ENCODE data around the gene KRT8. TPM values are rescaled to one million over a fixed set of nuclear protein-coding genes. Genes with fewer than 3 reads are reported as not detected.
A peak's percentile ranks its signal among the peaks of the same experiment; 100 is the strongest.

KRT8 gene
- total and polyA plus RNA-seq, 2 of the 13 experiments (the other 11 are each of a cell fraction or from before 2014, with no cell fraction given), result 498 to 718 TPM

DNA sequence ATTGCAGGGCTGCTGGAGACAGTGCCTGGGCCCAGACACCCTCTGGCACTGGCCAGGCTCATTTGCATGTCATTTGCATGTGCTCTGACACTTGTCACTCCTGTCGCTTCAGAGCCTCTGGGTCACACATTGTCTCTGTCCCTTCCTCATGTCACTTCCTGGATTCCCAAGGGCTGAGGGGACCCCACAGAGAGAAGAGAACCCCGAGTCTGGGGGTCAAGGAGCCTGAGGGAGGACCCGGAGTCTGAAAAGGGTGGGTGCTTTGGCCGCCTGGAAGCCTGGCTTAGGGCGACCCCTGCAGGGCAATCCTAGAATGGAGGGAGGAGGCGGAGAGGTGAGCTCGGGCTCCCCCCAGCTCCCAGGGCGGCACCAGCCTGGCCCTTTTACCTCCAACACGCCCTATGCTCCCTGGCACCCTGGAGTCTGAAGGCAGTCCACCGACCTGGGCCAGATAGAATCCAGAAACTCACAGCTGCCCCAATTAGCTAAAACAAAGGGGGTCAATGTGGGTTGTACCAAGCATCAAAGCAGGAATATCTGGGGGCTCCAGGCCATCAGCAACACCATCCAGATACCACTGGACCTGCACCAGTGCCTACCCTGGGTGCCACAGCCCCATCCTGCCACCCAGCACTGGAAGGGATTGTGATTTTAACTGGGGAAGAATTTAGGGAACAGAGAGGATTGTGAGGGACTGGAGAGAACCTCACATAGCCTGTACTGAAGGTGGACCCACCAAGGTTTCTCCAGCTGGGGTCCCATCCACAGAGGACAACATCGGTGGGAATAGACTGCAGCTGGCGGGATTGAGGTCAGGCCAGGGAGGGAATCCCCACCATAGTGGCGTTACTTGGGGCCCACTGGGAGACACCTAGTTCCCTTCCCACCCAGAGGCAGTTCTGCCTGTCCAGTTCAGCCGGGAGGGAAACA is 34.2 kb downstream of the KRT8 start:
- BruUV-seq (replicated peaks), result no TSS peak
- TF ChIP-seq ZNF350 (CRISPR knock-in tag; IDR thresholded peaks at IDR 0.05; ENCODE audit: borderline replicate concordance, low read depth), result 0 out of 2 replicates have a peak, but pooled peaks have one; percentile 51
- no peak for TF ChIP-seq ZNF256 (CRISPR knock-in tag; conservative IDR thresholded peaks at IDR 0.05)
- TF ChIP-seq, protein P1, sequence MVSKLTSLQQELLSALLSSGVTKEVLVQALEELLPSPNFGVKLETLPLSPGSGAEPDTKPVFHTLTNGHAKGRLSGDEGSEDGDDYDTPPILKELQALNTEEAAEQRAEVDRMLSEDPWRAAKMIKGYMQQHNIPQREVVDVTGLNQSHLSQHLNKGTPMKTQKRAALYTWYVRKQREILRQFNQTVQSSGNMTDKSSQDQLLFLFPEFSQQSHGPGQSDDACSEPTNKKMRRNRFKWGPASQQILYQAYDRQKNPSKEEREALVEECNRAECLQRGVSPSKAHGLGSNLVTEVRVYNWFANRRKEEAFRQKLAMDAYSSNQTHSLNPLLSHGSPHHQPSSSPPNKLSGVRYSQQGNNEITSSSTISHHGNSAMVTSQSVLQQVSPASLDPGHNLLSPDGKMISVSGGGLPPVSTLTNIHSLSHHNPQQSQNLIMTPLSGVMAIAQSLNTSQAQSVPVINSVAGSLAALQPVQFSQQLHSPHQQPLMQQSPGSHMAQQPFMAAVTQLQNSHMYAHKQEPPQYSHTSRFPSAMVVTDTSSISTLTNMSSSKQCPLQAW (CRISPR knock-in tag; IDR thresholded peaks at IDR 0.05), result no peak
- TF ChIP-seq ZNF484 (CRISPR knock-in tag; IDR thresholded peaks at IDR 0.05; ENCODE audit: borderline replicate concordance, low read depth), result no peak
- TF ChIP-seq MAFF (IDR thresholded peaks at IDR 0.05; ENCODE audit: low read depth, low read length), result no peak
- TF ChIP-seq, protein P2, sequence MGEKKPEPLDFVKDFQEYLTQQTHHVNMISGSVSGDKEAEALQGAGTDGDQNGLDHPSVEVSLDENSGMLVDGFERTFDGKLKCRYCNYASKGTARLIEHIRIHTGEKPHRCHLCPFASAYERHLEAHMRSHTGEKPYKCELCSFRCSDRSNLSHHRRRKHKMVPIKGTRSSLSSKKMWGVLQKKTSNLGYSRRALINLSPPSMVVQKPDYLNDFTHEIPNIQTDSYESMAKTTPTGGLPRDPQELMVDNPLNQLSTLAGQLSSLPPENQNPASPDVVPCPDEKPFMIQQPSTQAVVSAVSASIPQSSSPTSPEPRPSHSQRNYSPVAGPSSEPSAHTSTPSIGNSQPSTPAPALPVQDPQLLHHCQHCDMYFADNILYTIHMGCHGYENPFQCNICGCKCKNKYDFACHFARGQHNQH (CRISPR knock-in tag; IDR thresholded peaks at IDR 0.05), result peak; percentile 18; the same call in 1 of the 2 replicates
- no peak for TF ChIP-seq CBFB (CRISPR knock-in tag; IDR thresholded peaks at IDR 0.05)
- peak; percentile 83 for TF ChIP-seq STAG1 (CRISPR knock-in tag; IDR thresholded peaks at IDR 0.05)
- TF ChIP-seq, protein P3, sequence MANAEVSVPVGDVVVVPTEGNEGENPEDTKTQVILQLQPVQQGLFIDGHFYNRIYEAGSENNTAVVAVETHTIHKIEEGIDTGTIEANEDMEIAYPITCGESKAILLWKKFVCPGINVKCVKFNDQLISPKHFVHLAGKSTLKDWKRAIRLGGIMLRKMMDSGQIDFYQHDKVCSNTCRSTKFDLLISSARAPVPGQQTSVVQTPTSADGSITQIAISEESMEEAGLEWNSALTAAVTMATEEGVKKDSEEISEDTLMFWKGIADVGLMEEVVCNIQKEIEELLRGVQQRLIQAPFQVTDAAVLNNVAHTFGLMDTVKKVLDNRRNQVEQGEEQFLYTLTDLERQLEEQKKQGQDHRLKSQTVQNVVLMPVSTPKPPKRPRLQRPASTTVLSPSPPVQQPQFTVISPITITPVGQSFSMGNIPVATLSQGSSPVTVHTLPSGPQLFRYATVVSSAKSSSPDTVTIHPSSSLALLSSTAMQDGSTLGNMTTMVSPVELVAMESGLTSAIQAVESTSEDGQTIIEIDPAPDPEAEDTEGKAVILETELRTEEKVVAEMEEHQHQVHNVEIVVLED (CRISPR knock-in tag; IDR thresholded peaks at IDR 0.05; ENCODE audit: borderline replicate concordance), result no peak
- TF ChIP-seq FOXC1 (CRISPR knock-in tag; IDR thresholded peaks at IDR 0.05; ENCODE audit: borderline replicate concordance), result 0 out of 2 replicates have a peak, but pooled peaks have one; percentile 29
- TF ChIP-seq ZMYM4 (CRISPR knock-in tag; IDR thresholded peaks at IDR 0.05), result no peak
- TF ChIP-seq, protein P4, sequence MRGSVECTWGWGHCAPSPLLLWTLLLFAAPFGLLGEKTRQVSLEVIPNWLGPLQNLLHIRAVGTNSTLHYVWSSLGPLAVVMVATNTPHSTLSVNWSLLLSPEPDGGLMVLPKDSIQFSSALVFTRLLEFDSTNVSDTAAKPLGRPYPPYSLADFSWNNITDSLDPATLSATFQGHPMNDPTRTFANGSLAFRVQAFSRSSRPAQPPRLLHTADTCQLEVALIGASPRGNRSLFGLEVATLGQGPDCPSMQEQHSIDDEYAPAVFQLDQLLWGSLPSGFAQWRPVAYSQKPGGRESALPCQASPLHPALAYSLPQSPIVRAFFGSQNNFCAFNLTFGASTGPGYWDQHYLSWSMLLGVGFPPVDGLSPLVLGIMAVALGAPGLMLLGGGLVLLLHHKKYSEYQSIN (CRISPR knock-in tag; IDR thresholded peaks at IDR 0.05; ENCODE audit: borderline replicate concordance), result no peak
- TF ChIP-seq RAD21 (CRISPR knock-in tag; IDR thresholded peaks at IDR 0.05), result peak; percentile 91
- 0 out of 2 replicates have a peak, but pooled peaks have one; percentile 25 for TF ChIP-seq ZNF782 (CRISPR knock-in tag; IDR thresholded peaks at IDR 0.05; ENCODE audit: borderline replicate concordance)
- TF ChIP-seq, protein P5, sequence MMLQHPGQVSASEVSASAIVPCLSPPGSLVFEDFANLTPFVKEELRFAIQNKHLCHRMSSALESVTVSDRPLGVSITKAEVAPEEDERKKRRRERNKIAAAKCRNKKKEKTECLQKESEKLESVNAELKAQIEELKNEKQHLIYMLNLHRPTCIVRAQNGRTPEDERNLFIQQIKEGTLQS (CRISPR knock-in tag; IDR thresholded peaks at IDR 0.05), result no peak

More for the DNA sequence above, 34.2 kb downstream of the KRT8 start:
- H3K79me2 ChIP-seq (ENCODE audit: insufficient read depth, low read length), result no peaks in the 10 kb centered on the region
- intact Hi-C loops (cut with micrococcal nuclease; ENCODE audit: unreplicated experiment), result loop anchor here (2.0 kb wide), 1 partner anchor 288 kb away; no protein-coding TSS in a partner anchor
- ChIA-PET CTCF (ENCODE audit: low intra/inter-chr PET ratio, low total read pairs) (interaction anchor here (0.7 to 1.4 kb wide), 3 partner anchors 179 to 498 kb away, joined by 3 to 7 read pairs (median 4); no protein-coding TSS in a partner anchor), POLR2A (interaction anchor here (1.0 kb wide), 1 partner anchor 12 kb away, joined by 3 read pairs; no protein-coding TSS in a partner anchor)
- no peaks in the 10 kb centered on the region for H4K20me1 ChIP-seq (ENCODE audit: insufficient read depth, low read length)
- H2AFZ ChIP-seq (ENCODE audit: low read length), result no peak overlapping the region
- no peak overlapping the region for H3K9ac ChIP-seq (ENCODE audit: insufficient read depth, low read depth, low read length)
- WGBS (ENCODE audit: low lambda C conversion rate), result 20% methylated on average over 6 of the region's 14 CpGs
- H3K36me3 ChIP-seq (replicated peaks in 1 of 2; ENCODE audit: control insufficient read depth in 1 of 2, insufficient read depth in 2 of 2, low read length in 2 of 2), result no peaks in the 10 kb centered on the region
- H3K9me3 ChIP-seq (ENCODE audit: low read length), result no peaks in the 10 kb centered on the region
- H3K27me3 ChIP-seq (ENCODE audit: control insufficient read depth in 1 of 2, insufficient read depth in 2 of 2, low read length in 2 of 2), result peaks cover 0 to 17% of the 10 kb centered on the region in 2 experiments; a peak in 3 of 5 replicates
- DNase-seq (ENCODE audit: low spot score) (peak; percentile 45), FAIRE-seq (no peak), ATAC-seq (peak; percentile 77)
- no peak overlapping the region for H3K4me3 ChIP-seq (replicated peaks in 1 of 3; ENCODE audit: insufficient read depth in 1 of 3, low read depth in 2 of 3, low read length in 3 of 3)
- no peak overlapping the region for H3K4me2 ChIP-seq (ENCODE audit: low read depth, low read length)
- no peak overlapping the region for H3K27ac ChIP-seq (ENCODE audit: extremely low read length, insufficient read depth, low read length)
- peaks cover 43% of the 10 kb centered on the region for H3K4me1 ChIP-seq (ENCODE audit: insufficient read depth, low read length)
- in situ Hi-C loops (cut with HindIII; ENCODE audit: extremely low pct_ligation_motif_present, low pct_unique_long_range_greater_than_20kb), result no loop called here
